Osteoblast (primary cell): ENCODE results near the gene GCNA. TPM values are rescaled to one million over a fixed set of nuclear protein-coding genes. Genes with fewer than 3 reads are reported as not detected.

Experiments used
- DNase-seq: peaks from one replicate; pipeline ENCODE4 v3.0.0; 2011; ENCODE audit warnings: low spot score, mixed read lengths; ENCODE audit not compliant: insufficient read length; ENCODE audit errors: missing footprints
- H2AFZ ChIP-seq: 2 replicates; pipeline ENCODE4 v1.6.0; 2011; ENCODE audit warnings: mild to moderate bottlenecking, low read length
- H3K27ac ChIP-seq: 2 replicates; pipeline ENCODE4 v1.5.1; 2011; ENCODE audit warnings: mild to moderate bottlenecking, low read depth, low read length, moderate library complexity
- H3K27me3 ChIP-seq: 2 replicates; pipeline ENCODE4 v1.6.0; 2012; ENCODE audit warnings: mild to moderate bottlenecking, control low read depth, inconsistent platforms, low read length, moderate library complexity; ENCODE audit not compliant: insufficient read depth
- H3K36me3 ChIP-seq: 2 replicates; pipeline ENCODE4 v1.5.1; 2011; ENCODE audit warnings: mild to moderate bottlenecking, low read length, control low read depth, moderate library complexity; ENCODE audit not compliant: insufficient read depth
- H3K4me1 ChIP-seq: 2 replicates; pipeline ENCODE4 v1.5.1; 2011; ENCODE audit warnings: mild to moderate bottlenecking, low read length, control low read depth, moderate library complexity; ENCODE audit not compliant: insufficient read depth
- H3K4me2 ChIP-seq: 2 replicates; pipeline ENCODE4 v1.6.0; 2011; ENCODE audit warnings: mild to moderate bottlenecking, low read length; ENCODE audit not compliant: insufficient read depth
- H3K4me3 ChIP-seq: fragments of 200-600 bp; sonication (generic); 3 replicates; pipeline ENCODE4 v1.5.1; 2012; ENCODE audit warnings: mild to moderate bottlenecking, low read length, inconsistent platforms; ENCODE audit not compliant: insufficient read depth
- H3K79me2 ChIP-seq: 2 replicates; pipeline ENCODE4 v1.6.0; 2012; ENCODE audit warnings: mild to moderate bottlenecking, low read length, control low read depth, inconsistent platforms; ENCODE audit not compliant: insufficient read depth
- H3K9me3 ChIP-seq: 2 replicates; pipeline ENCODE4 v1.5.1; 2011; ENCODE audit warnings: low read depth, low read length, control low read depth
- H4K20me1 ChIP-seq: 2 replicates; pipeline ENCODE4 v1.6.0; 2012; ENCODE audit warnings: mild to moderate bottlenecking, low read length, control low read depth; ENCODE audit not compliant: insufficient read depth
- CTCF ChIP-seq: IDR thresholded peaks from 2 replicates; pipeline ENCODE4 v1.5.1; 2011; ENCODE audit warnings: mild to moderate bottlenecking, low read depth, low read length, moderate library complexity; ENCODE audit errors: extremely low read depth
- total RNA-seq: library from RNA; depleted of rRNA; stranded (reverse); fragments of >200 nt; gene quantifications from 2 replicates; pipeline ENCODE4 v1.2.3, GENCODE V29; 2012

GCNA gene
- total RNA-seq, 1 donor, result 4.3 TPM

DNA sequence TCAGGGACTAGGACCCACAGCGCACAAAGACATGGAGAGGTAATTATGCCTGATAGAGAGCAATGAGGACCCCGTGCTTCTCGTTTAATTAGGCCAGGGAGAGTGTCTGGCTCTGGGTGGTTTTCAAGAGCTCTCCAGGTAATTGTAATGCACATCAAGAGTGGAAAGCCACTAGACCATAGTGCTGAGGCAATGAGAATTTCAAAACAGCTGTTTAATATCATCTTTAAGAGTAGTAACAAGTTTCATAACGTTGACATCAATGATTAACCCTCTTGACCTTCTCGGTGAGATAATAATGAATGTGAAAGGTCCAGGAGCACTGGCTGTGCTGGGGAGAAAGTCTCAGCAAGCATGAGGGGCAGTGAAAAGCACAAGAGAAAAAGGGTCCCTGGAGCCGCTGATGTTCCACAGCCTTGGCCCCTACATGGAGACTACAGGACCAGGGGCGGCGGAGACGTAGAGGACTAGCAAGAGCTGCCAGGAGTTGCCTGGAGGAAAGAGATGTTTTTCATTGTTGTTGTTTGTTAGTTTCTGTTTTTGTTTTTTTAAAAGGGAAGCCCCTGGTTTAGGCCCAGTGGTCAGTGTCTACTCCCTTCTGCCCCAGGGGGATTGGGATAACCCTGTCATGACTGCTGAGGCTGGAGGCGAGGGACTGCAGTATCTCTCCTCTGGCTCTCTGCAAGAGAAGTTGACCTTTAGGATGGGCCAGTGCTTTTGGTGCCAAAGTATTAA is 54.9 kb downstream of the GCNA start:
- Histone ChIP-seq H4K20me1 (peaks cover 4% of the 10 kb centered on the region), H3K4me2 (no peak overlapping the region), H3K27ac (no peak overlapping the region), H3K9me3 (no peaks in the 10 kb centered on the region), H3K79me2 (no peaks in the 10 kb centered on the region), H3K27me3 (peaks cover 8% of the 10 kb centered on the region), H2AFZ (no peak overlapping the region), H3K4me1 (peaks cover 13% of the 10 kb centered on the region), H3K36me3 (no peaks in the 10 kb centered on the region), H3K4me3 (no peak overlapping the region)
- DNase-seq, result no peak
- TF ChIP-seq CTCF, result no peak

GRCh38 chrX:71634366-71634765 is 56.1 kb downstream of the GCNA start:
- Histone ChIP-seq H3K27ac (no peak overlapping the region), H4K20me1 (peaks cover 4% of the 10 kb centered on the region)
- no peak for DNase-seq

DNA sequence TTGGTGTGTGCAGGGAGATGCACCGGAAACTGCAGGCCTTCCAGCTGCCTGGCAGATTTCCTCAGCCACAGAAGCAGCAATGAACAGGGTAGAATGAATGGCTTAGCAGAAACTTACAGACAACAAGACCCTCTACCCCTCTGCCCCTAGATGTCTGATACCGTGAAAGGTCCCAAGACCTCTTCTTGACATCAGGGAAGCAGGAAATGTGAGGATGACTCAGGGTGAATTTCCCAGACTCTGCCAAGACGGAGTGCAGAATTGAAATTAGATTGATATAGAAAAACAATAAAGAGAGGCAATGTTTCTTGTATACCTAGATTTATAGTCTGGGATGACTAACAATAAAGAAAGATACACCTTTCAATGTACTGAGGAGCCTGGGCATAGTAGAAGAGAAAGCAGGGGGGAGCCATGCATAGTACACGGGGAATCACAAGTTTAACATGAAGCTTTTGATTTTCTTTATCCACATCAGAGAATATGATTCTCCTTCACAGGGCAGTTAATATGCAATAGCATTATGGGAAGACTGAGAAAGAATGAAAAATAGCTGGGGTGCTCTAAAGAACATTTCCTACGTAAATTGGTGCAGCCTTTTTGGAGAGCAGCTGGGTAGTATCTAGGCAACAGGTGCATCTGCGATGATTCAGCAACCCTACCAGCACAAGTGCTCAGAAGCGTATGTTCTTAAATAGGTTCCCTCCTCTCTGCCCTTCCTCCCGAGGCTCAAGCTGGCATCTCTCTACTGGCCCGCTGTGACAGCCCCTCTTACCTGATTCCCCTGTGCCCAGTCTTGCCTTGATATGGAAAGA is 58.4 kb downstream of the GCNA start:
- Histone ChIP-seq H3K4me3 (no peak overlapping the region), H3K27ac (no peak overlapping the region), H3K9me3 (no peaks in the 10 kb centered on the region), H3K4me2 (no peak overlapping the region), H2AFZ (no peak overlapping the region), H3K4me1 (peaks cover 13% of the 10 kb centered on the region), H4K20me1 (peaks cover 4% of the 10 kb centered on the region), H3K27me3 (peaks cover 8% of the 10 kb centered on the region), H3K36me3 (no peaks in the 10 kb centered on the region), H3K79me2 (no peaks in the 10 kb centered on the region)
- TF ChIP-seq CTCF, result no peak
- no peak for DNase-seq

More at GRCh38 chrX:71634366-71634765, 56.1 kb downstream of the GCNA start:
- H3K79me2 ChIP-seq, result no peaks in the 10 kb centered on the region
- H3K4me2 ChIP-seq, result no peak overlapping the region
- peaks cover 8% of the 10 kb centered on the region for H3K27me3 ChIP-seq
- no peaks in the 10 kb centered on the region for H3K36me3 ChIP-seq
- peaks cover 13% of the 10 kb centered on the region for H3K4me1 ChIP-seq
- H3K4me3 ChIP-seq, result no peak overlapping the region
- no peaks in the 10 kb centered on the region for H3K9me3 ChIP-seq
- no peak overlapping the region for H2AFZ ChIP-seq
- no peak for TF ChIP-seq CTCF

DNA sequence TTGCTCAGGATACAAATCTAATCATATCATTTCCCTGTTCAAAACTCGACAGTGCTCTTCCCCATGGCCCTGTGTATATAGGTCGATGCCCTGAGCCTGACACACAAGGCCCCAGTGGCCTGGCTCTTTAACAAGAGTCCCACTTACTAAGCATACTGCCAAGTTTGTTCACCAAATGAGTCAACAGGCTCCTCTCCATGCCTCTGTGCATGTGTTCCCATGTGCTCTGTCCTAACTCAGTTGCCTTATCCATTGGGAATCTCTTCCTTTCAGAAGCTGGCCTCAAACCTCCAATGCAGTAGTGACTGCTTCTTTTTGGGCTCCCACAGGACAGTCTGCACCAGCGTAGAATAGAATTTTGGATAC is 59.0 kb downstream of the GCNA start:
- H3K79me2 ChIP-seq, result no peaks in the 10 kb centered on the region
- peaks cover 4% of the 10 kb centered on the region for H4K20me1 ChIP-seq
- TF ChIP-seq CTCF, result no peak
- no peak overlapping the region for H3K4me3 ChIP-seq
- no peak overlapping the region for H3K4me2 ChIP-seq
- peaks cover 13% of the 10 kb centered on the region for H3K4me1 ChIP-seq
- H2AFZ ChIP-seq, result no peak overlapping the region
- H3K27me3 ChIP-seq, result peaks cover 8% of the 10 kb centered on the region
- no peaks in the 10 kb centered on the region for H3K36me3 ChIP-seq
- no peak for DNase-seq
- no peaks in the 10 kb centered on the region for H3K9me3 ChIP-seq
- no peak overlapping the region for H3K27ac ChIP-seq
